Measurements from ENCODE around the gene GRPEL1.
"Not testable (repeated sequence)": the region's sequence is repeated elsewhere in the genome, so short reads cannot be mapped to it uniquely, and the experiment has no call there.

Gene GRPEL1

GRCh38 chr4:7067452-7068278 is at the start of gene GRPEL1:
GRPEL1 (minus strand) TSS chr4:7068064; CDS start chr4:7068032, 32 bp downstream.
- DNase-seq = peak; percentile 100

GRCh38 chr4:7116705-7117104 is 48.8 kb upstream of the GRPEL1 start:
- no peak for DNase-seq

- DNase-seq = no peak
Measured at GRCh38 chr4:7115557-7116340, 47.9 kb upstream of the GRPEL1 start.

- no peak for DNase-seq
Measured at GRCh38 chr4:7112656-7113055, 44.8 kb upstream of the GRPEL1 start.

- DNase-seq = no peak
Measured at GRCh38 chr4:7111441-7111840, 43.6 kb upstream of the GRPEL1 start.

- no peak for DNase-seq
Measured at GRCh38 chr4:7110546-7110945, 42.7 kb upstream of the GRPEL1 start.

- no peak for DNase-seq
Measured at GRCh38 chr4:7109169-7109568, 41.3 kb upstream of the GRPEL1 start.

GRCh38 chr4:7108660-7109059 is 40.8 kb upstream of the GRPEL1 start:
- DNase-seq = no peak

- no peak for DNase-seq
Measured at GRCh38 chr4:7108046-7108625, 40.3 kb upstream of the GRPEL1 start.

GRCh38 chr4:7107166-7107905 is 39.5 kb upstream of the GRPEL1 start:
- no peak for DNase-seq

- DNase-seq = no peak
Measured at GRCh38 chr4:7105276-7105675, 37.4 kb upstream of the GRPEL1 start.

- DNase-seq = no peak
Measured at GRCh38 chr4:7104366-7105031, 36.6 kb upstream of the GRPEL1 start.

- DNase-seq = no peak
Measured at GRCh38 chr4:7103607-7104365, 35.9 kb upstream of the GRPEL1 start.

GRCh38 chr4:7103031-7103606 is 35.3 kb upstream of the GRPEL1 start:
- DNase-seq = peak; percentile 83

GRCh38 chr4:7102516-7102909 is 34.6 kb upstream of the GRPEL1 start:
- DNase-seq = not testable (repeated sequence)

- DNase-seq = peak; percentile 57
Measured at GRCh38 chr4:7101692-7102515, 34.0 kb upstream of the GRPEL1 start.

GRCh38 chr4:7096236-7096635 is 28.4 kb upstream of the GRPEL1 start:
- no peak for DNase-seq

- no peak for DNase-seq
Measured at GRCh38 chr4:7095611-7096155, 27.8 kb upstream of the GRPEL1 start.

GRCh38 chr4:7094916-7095315 is 27.1 kb upstream of the GRPEL1 start:
- DNase-seq = no peak

- no peak for DNase-seq
Measured at GRCh38 chr4:7092026-7092425, 24.2 kb upstream of the GRPEL1 start.

Data from CD4-positive, alpha-beta T cell treated with Interleukin-21 for 1 hour (primary cell).